Activated T-cell treated with anti-CD3 and anti-CD28 coated beads, Interleukin-2, amount 50 U/mL, for 48 hours (primary cell): ENCODE measurements around the gene USH1G.
"Not testable (repeated sequence)": the region's sequence is repeated elsewhere in the genome, so short reads cannot be mapped to it uniquely, and the experiment has no call there.

Experiments
- DNase-seq, 2 experiments: peaks; one replicate each; pipeline ENCODE4 v3.0.0-alpha.2; 2020

Gene USH1G

GRCh38 chr17:74925242-74925641, 2.2 kb upstream of the USH1G start:
- DNase-seq, result no peak

GRCh38 chr17:74924250-74924948, 1.3 kb upstream of the USH1G start, which contains the start of gene OTOP2:
Gene OTOP2 (plus strand): TSS chr17:74924273. CDS start chr17:74924633, 360 bp downstream.
- no peak for DNase-seq

GRCh38 chr17:74923538-74924249, 639 bp upstream of the USH1G start:
- DNase-seq, result peak; percentile 85 to 87

- no peak for DNase-seq
Measured at GRCh38 chr17:74922172-74922571, 883 bp downstream of the USH1G start.

GRCh38 chr17:74921769-74922168, 1.3 kb downstream of the USH1G start:
- no peak for DNase-seq

- DNase-seq, result no peak
Measured at GRCh38 chr17:74921026-74921681, 1.9 kb downstream of the USH1G start.

GRCh38 chr17:74920642-74921025, 2.4 kb downstream of the USH1G start:
- no peak for DNase-seq

GRCh38 chr17:74920306-74920620, 2.8 kb downstream of the USH1G start:
- no peak for DNase-seq

- DNase-seq, result peak in 1 of 2 experiments; percentile 34
Measured at GRCh38 chr17:74919440-74920305, 3.4 kb downstream of the USH1G start.

- DNase-seq, result no peak
Measured at GRCh38 chr17:74918906-74919305, 4.1 kb downstream of the USH1G start.

GRCh38 chr17:74917430-74917829, 5.6 kb downstream of the USH1G start:
- DNase-seq, result no peak

- DNase-seq, result no peak
Measured at GRCh38 chr17:74916851-74917199, 6.2 kb downstream of the USH1G start.

GRCh38 chr17:74916136-74916850, 6.8 kb downstream of the USH1G start:
- no peak for DNase-seq

- not testable (repeated sequence) for DNase-seq
Measured at GRCh38 chr17:74911423-74911822, 11.6 kb downstream of the USH1G start.

- DNase-seq, result not testable (repeated sequence)
Measured at GRCh38 chr17:74909097-74909496, 14.0 kb downstream of the USH1G start.

GRCh38 chr17:74907012-74907411, 16.0 kb downstream of the USH1G start:
- DNase-seq, result no peak

GRCh38 chr17:74906214-74906793, 16.8 kb downstream of the USH1G start:
- DNase-seq, result not testable (repeated sequence)

- DNase-seq, result peak in 1 of 2 experiments; percentile 25
Measured at GRCh38 chr17:74904687-74905409, 18.2 kb downstream of the USH1G start.

GRCh38 chr17:74903671-74904070, 19.4 kb downstream of the USH1G start:
- DNase-seq, result no peak

- no peak for DNase-seq
Measured at GRCh38 chr17:74903034-74903433, 20.0 kb downstream of the USH1G start.
